CD4-positive, alpha-beta T cell (primary cell): ENCODE data around the gene CACNA1B. TPM values are rescaled to one million over a fixed set of nuclear protein-coding genes. Genes with fewer than 3 reads are reported as not detected.

Experiments used
- ATAC-seq: fragments of 200-7000 bp; cut with Tn5 transposase; one replicate; pipeline ENCODE4 v1.10.0; 2022; ENCODE audit warnings: mild to moderate bottlenecking; ENCODE audit not compliant: poor library complexity
- CTCF ChIA-PET: fragments of 350-600 bp; sonication (Branson Sonifier 250); formaldehyde crosslinking; loops from one replicate; lab custom pipeline; 2021; ENCODE audit warnings: antibody characterized with exemption, inconsistent platforms; lab: Charles Lee
- POLR2A ChIA-PET: fragments of 350-600 bp; sonication (Branson Sonifier 250); formaldehyde crosslinking; loops from one replicate; lab custom pipeline; 2021; ENCODE audit warnings: antibody characterized with exemption, inconsistent platforms; lab: Charles Lee
- DNase-seq, 14 experiments: peaks; one replicate each; pipeline ENCODE4 v3.0.0-alpha.2; 2013 to 2020; ENCODE audit warnings: mixed read lengths in 2 of 14
- H3K27ac ChIP-seq, 2 donors: one replicate each; pipeline versions ENCODE4 v1.5.1 to v1.7.0; 2013; ENCODE audit warnings: low read length in 2 of 2, low read depth in 1 of 2, mild to moderate bottlenecking in 1 of 2
- H3K27me3 ChIP-seq, 2 experiments: 1 replicate in 1 of 2; 2 replicates in 1 of 2; pipeline versions ENCODE4 v1.6.1 to v1.7.0; 2013; ENCODE audit warnings: low read length in 2 of 2, control low read depth in 1 of 2, mild to moderate bottlenecking in 1 of 2, moderate library complexity in 1 of 2; ENCODE audit not compliant: insufficient read depth in 2 of 2, control insufficient read depth in 1 of 2
- H3K36me3 ChIP-seq: one replicate; pipeline ENCODE4 v1.6.1; 2013; ENCODE audit warnings: low read length, control low read depth; ENCODE audit not compliant: insufficient read depth
- H3K4me1 ChIP-seq: one replicate; pipeline ENCODE4 v1.6.1; 2013; ENCODE audit warnings: low read length, control low read depth; ENCODE audit not compliant: insufficient read depth
- H3K4me3 ChIP-seq: one replicate; pipeline ENCODE4 v1.5.1; 2013; ENCODE audit warnings: mild to moderate bottlenecking, low read length, moderate library complexity
- H3K9me3 ChIP-seq, 2 experiments: 1 replicate in 1 of 2; 2 replicates in 1 of 2; pipeline versions ENCODE4 v1.6.1 to v1.7.0; 2013; ENCODE audit warnings: low read length in 2 of 2, mild to moderate bottlenecking in 2 of 2, control low read depth in 1 of 2, moderate library complexity in 1 of 2; ENCODE audit not compliant: control insufficient read depth in 1 of 2, insufficient read depth in 1 of 2
- H3K27ac Mint-ChIP-seq: one replicate; pipeline ENCODE4 v1.8.0; 2020; ENCODE audit warnings: mixed read lengths
- H3K27me3 Mint-ChIP-seq: one replicate; pipeline ENCODE4 v1.8.0; 2021; ENCODE audit warnings: mixed read lengths
- H3K36me3 Mint-ChIP-seq: one replicate; pipeline ENCODE4 v1.8.0; 2021; ENCODE audit warnings: low read depth, mixed read lengths
- H3K4me1 Mint-ChIP-seq: one replicate; pipeline ENCODE4 v1.8.0; 2021; ENCODE audit warnings: low read depth, mixed read lengths
- H3K4me3 Mint-ChIP-seq: one replicate; pipeline ENCODE4 v1.8.0; 2020; ENCODE audit warnings: mild to moderate bottlenecking, mixed read lengths
- H3K9me3 Mint-ChIP-seq: one replicate; pipeline ENCODE4 v1.8.0; 2020; ENCODE audit warnings: mixed read lengths
- intact Hi-C, 2 experiments: fragments of 100-400 bp; cut with DNase I in 1 of 2; cut with micrococcal nuclease in 1 of 2; formaldehyde crosslinking; loops; one replicate each; pipeline versions ENCODE4 v1.15.1 to v1.9.0; 2023 to 2025; cut with DNase I, micrococcal nuclease
- total RNA-seq, 174 experiments: library from RNA in 2 of 174; stranded (reverse) in 2 of 174; gene quantifications; one replicate each; pipeline ENCODE4 v1.2.3 and lab custom pipeline; 2021 to 2026
- TF ChIP-seq, protein P1 (sequence below): fragments of 200-600 bp; IDR thresholded peaks from one replicate; pipeline ENCODE4 v1.8.0; 2022; ENCODE audit warnings: antibody characterized with exemption, mild to moderate bottlenecking

Gene CACNA1B
- total RNA-seq, 2 experiments from 2014 or later: not detected

DNA sequence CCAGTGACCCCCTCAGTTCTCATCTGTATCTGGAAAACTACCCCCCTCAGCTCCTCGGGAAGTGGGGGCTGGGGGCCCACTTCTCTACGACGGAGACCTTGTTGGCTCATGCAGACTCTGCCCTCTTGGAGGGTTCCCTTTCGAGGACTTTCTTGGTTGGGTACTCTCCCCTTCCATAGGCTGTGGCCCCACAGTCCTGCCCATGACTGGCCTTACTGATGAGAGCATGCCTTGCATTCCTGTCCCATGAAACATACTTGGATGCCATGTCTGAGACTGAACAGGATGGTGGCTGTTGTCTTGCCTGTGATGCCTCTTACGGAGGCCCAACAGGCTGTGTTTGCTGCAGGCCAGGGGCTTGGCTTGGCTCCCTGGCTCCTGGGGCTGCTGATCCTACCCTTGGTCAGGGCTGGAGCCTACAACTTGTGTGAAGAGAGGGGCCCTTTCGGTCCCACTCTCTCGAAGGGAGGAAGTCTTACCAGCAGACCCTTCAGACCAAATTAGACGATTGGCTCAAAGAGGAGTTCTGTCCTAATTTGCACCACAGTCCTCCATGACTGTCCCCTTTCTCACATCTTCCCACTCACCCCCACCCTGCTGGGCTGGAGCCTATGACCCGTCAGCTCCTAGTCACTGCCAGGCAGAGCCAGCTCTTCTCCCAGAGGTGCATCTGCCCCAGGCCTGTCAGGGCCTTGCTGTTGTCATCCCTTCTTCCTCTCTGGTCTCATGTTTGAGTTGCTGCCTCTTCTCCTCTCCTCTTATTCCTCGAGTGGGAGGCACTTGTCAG, 109.9 kb downstream of the CACNA1B start:
- no peak overlapping the region for H3K27ac ChIP-seq
- DNase-seq (peak in 2 of 14 experiments; percentile 4 to 31), ATAC-seq (no peak)
- Mint-ChIP-seq H3K9me3 (no peaks in the 10 kb centered on the region), H3K36me3 (no peaks in the 10 kb centered on the region), H3K27ac (no peak overlapping the region), H3K4me3 (no peak overlapping the region), H3K4me1 (no peaks in the 10 kb centered on the region), H3K27me3 (peaks cover 67% of the 10 kb centered on the region)
- ChIA-PET CTCF (no interaction called here), POLR2A (no interaction called here)
- no peaks in the 10 kb centered on the region for H3K36me3 ChIP-seq
- TF ChIP-seq, protein P1, sequence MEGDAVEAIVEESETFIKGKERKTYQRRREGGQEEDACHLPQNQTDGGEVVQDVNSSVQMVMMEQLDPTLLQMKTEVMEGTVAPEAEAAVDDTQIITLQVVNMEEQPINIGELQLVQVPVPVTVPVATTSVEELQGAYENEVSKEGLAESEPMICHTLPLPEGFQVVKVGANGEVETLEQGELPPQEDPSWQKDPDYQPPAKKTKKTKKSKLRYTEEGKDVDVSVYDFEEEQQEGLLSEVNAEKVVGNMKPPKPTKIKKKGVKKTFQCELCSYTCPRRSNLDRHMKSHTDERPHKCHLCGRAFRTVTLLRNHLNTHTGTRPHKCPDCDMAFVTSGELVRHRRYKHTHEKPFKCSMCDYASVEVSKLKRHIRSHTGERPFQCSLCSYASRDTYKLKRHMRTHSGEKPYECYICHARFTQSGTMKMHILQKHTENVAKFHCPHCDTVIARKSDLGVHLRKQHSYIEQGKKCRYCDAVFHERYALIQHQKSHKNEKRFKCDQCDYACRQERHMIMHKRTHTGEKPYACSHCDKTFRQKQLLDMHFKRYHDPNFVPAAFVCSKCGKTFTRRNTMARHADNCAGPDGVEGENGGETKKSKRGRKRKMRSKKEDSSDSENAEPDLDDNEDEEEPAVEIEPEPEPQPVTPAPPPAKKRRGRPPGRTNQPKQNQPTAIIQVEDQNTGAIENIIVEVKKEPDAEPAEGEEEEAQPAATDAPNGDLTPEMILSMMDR: no peak
- H3K4me3 ChIP-seq: no peak overlapping the region
- H3K27me3 ChIP-seq: peaks cover 8 to 15% of the 10 kb centered on the region in 2 experiments
- no peaks in the 10 kb centered on the region for H3K9me3 ChIP-seq
- intact Hi-C loops: no loop called here
- no peaks in the 10 kb centered on the region for H3K4me1 ChIP-seq

DNA sequence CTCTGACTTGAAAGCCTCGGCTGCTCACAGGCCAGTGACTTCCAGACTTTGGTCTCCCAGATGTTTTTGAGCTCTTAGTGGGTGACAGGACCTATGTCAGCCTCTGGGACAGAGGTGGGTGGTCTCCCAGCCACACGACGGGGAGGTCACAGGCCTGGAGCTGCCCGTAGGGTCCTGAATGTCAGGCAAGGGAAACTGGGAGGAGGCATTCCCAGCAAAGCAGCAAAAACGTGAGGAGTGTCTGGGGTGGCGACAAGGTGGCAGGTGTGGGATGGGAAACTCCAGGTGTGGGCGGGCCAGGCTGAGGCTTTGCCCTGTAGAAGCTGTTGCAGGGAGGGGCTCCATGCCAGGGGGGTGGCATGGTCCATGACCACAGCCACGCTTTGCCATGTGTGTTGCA, 110.5 kb downstream of the CACNA1B start:
- peaks cover 8 to 15% of the 10 kb centered on the region in 2 experiments for H3K27me3 ChIP-seq
- H3K9me3 ChIP-seq: no peaks in the 10 kb centered on the region
- no peaks in the 10 kb centered on the region for H3K4me1 ChIP-seq
- H3K4me3 ChIP-seq: no peak overlapping the region
- TF ChIP-seq, protein P1: no peak
- ChIA-PET POLR2A (no interaction called here), CTCF (no interaction called here)
- H3K4me3 Mint-ChIP-seq: no peak overlapping the region
- peaks cover 62% of the 10 kb centered on the region for H3K27me3 Mint-ChIP-seq
- no peak overlapping the region for H3K27ac ChIP-seq
- no peaks in the 10 kb centered on the region for H3K4me1 Mint-ChIP-seq
- H3K36me3 ChIP-seq: no peaks in the 10 kb centered on the region
- intact Hi-C loops: no loop called here
- ATAC-seq: no peak
- no peak overlapping the region for H3K27ac Mint-ChIP-seq
- DNase-seq: no peak
- no peaks in the 10 kb centered on the region for H3K9me3 Mint-ChIP-seq
- no peaks in the 10 kb centered on the region for H3K36me3 Mint-ChIP-seq

DNA sequence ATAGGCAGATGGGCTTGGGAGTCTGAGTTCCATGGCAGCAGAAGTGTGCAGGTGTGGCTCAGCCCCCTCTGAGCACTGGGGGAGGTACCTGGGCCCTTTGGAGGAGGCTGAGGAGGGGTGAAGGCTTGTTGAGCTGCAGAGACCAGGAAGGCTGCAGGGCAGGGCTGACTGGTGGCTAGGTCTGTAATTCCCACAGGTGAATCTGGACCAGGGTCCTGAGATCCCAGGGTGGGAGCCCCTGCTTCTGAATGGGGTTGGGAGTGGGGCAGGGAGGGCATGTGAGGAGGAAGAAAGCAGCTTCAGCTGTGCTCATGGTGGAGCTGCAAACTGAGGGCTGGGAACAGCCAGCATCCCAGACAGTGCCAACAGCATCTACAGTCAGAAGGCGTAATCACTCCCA, 111.1 kb downstream of the CACNA1B start:
- Histone ChIP-seq H3K27ac (no peak overlapping the region), H3K36me3 (no peaks in the 10 kb centered on the region), H3K9me3 (no peaks in the 10 kb centered on the region), H3K4me1 (no peaks in the 10 kb centered on the region), H3K27me3 (peaks cover 6 to 15% of the 10 kb centered on the region in 2 experiments), H3K4me3 (no peak overlapping the region)
- DNase-seq (no peak), ATAC-seq (no peak)
- Mint-ChIP-seq H3K27me3 (peaks cover 60% of the 10 kb centered on the region), H3K4me1 (no peaks in the 10 kb centered on the region), H3K9me3 (no peaks in the 10 kb centered on the region), H3K27ac (no peak overlapping the region), H3K36me3 (no peaks in the 10 kb centered on the region), H3K4me3 (no peak overlapping the region)
- TF ChIP-seq, protein P1: no peak
- ChIA-PET CTCF (no interaction called here), POLR2A (no interaction called here)
- intact Hi-C loops: no loop called here
